ENCODE results near the gene EFNA5.

DNA sequence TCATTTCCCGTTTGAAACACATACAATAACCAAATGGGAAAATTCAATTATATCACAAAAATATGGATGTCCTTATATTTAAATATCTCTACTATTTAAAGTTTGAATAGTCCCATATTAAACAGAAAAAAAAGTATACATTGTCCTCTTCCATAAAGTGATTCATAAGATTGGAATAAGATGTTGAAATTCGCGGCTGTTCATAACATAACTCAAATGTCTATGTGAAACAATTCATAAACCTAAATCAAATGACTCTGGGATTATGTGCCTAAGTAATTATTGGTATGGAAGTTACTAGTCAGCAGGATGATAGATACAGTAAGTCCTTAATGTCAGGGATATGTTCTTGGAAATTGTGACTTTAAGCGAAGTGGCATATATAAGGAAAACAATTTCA lies 3.9 kb upstream of the EFNA5 start:
- TF ChIP-seq CTCF (IDR thresholded peaks at IDR 0.05) = no peak
- no peak for TF ChIP-seq POLR2A (IDR thresholded peaks at IDR 0.05)

Measured in prostate gland (tissue), 2 donors.